ENCODE data around the gene GALNT17.
"Not testable (repeated sequence)": the region's sequence is repeated elsewhere in the genome, so short reads cannot be mapped to it uniquely, and the experiment has no call there.

GALNT17 gene

DNA sequence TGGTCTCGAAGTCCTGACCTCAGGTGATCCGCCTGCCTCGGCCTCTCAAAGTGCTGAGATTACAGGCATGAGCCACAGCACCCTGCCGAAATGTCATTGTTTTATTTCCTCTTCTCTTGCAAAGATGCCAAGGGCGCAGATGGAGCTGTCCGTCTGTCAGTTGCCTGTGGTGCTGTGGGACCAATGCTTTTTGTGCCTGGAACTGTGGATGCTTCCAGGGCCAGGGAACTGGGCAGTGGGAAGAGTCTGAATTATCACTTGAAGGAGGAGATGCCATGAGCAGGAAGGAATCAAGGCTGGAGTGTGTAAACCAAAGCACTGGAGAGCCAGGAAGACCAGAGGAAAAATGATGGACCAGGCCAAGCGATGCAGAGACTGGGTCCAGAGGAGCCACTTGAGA, 459.9 kb downstream of the GALNT17 start:
- Histone ChIP-seq H4K91ac (ENCODE audit: low read length) (no peak overlapping the region), H3K9me3 (ENCODE audit: control insufficient read depth, low read length) (peaks cover 12% of the 10 kb centered on the region), H3K4me1 (ENCODE audit: control insufficient read depth, insufficient read depth, low read depth, low read length) (no peaks in the 10 kb centered on the region), H3K36me3 (ENCODE audit: control insufficient read depth in 1 of 2, insufficient read depth in 2 of 2, low read depth in 1 of 2, low read length in 2 of 2) (no peaks in the 10 kb centered on the region), H3K27me3 (ENCODE audit: control insufficient read depth in 1 of 2, insufficient read depth in 1 of 2, low read length in 2 of 2) (no peaks in the 10 kb centered on the region), H3K9ac (ENCODE audit: low read length) (no peak overlapping the region), H2BK15ac (ENCODE audit: low read depth, poor library complexity, severe bottlenecking) (no peak overlapping the region), H3K14ac (ENCODE audit: low read length in 2 of 2) (no peak overlapping the region), H2BK120ac (ENCODE audit: low read depth, low read length) (no peak overlapping the region), H2AFZ (ENCODE audit: low read depth, low read length) (no peak overlapping the region), H3K23ac (ENCODE audit: low read length in 2 of 2) (no peak overlapping the region), H3K18ac (ENCODE audit: low read depth in 1 of 2, low read length in 2 of 2) (no peak overlapping the region), H4K8ac (ENCODE audit: low read length) (no peak overlapping the region), H3K79me1 (replicated peaks; ENCODE audit: low read length, poor library complexity, severe bottlenecking) (no peaks in the 10 kb centered on the region), H3K4me3 (ENCODE audit: insufficient read depth in 1 of 2, low read depth in 1 of 2, low read length in 2 of 2) (no peak overlapping the region), H3K27ac (ENCODE audit: low read length, poor library complexity, severe bottlenecking) (no peak overlapping the region), H2BK12ac (ENCODE audit: low read length in 2 of 2) (no peak overlapping the region), H3K4me2 (ENCODE audit: low read length, poor library complexity, severe bottlenecking) (no peak overlapping the region), H2BK5ac (ENCODE audit: low read depth, low read length, poor library complexity, severe bottlenecking) (no peak overlapping the region), H2AK5ac (ENCODE audit: low read length, severe bottlenecking) (no peak overlapping the region), H3K4ac (ENCODE audit: low read depth in 1 of 2, low read length in 2 of 2) (no peak overlapping the region)
- WGBS: 85% methylated on average over 7 of the region's 7 CpGs
- DNase-seq: no peak

DNA sequence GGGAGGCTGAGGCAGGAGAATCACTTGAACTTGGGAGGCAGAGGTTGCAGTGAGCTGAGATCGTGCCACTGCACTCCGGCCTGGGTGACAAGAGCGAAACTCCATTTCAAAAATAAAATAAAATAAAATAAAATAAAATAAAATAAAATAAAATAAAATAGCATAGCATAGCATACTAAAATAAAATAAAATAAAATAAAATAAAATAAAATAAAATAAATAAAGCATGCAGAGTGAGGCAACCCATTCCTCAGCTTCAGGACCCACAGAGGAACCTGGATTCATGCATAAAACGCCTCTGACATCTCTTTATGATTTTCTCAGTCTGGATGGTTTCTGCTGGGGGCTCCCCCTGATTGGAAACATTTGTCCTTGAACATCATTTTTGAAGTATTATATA, 460.4 kb downstream of the GALNT17 start:
- H2BK5ac ChIP-seq (ENCODE audit: low read depth, low read length, poor library complexity, severe bottlenecking); H3K18ac ChIP-seq (ENCODE audit: low read depth in 1 of 2, low read length in 2 of 2); H3K36me3 ChIP-seq (ENCODE audit: control insufficient read depth in 1 of 2, insufficient read depth in 2 of 2, low read depth in 1 of 2, low read length in 2 of 2); H3K79me1 ChIP-seq (replicated peaks; ENCODE audit: low read length, poor library complexity, severe bottlenecking); H3K4ac ChIP-seq (ENCODE audit: low read depth in 1 of 2, low read length in 2 of 2); H3K4me1 ChIP-seq (ENCODE audit: control insufficient read depth, insufficient read depth, low read depth, low read length); H4K8ac ChIP-seq (ENCODE audit: low read length); H2AK5ac ChIP-seq (ENCODE audit: low read length, severe bottlenecking); H2BK120ac ChIP-seq (ENCODE audit: low read depth, low read length); DNase-seq; H3K23ac ChIP-seq (ENCODE audit: low read length in 2 of 2); H3K27ac ChIP-seq (ENCODE audit: low read length, poor library complexity, severe bottlenecking); H2BK12ac ChIP-seq (ENCODE audit: low read length in 2 of 2); H2BK15ac ChIP-seq (ENCODE audit: low read depth, poor library complexity, severe bottlenecking); H4K91ac ChIP-seq (ENCODE audit: low read length); H3K4me2 ChIP-seq (ENCODE audit: low read length, poor library complexity, severe bottlenecking); H3K9ac ChIP-seq (ENCODE audit: low read length); H3K27me3 ChIP-seq (ENCODE audit: control insufficient read depth in 1 of 2, insufficient read depth in 1 of 2, low read length in 2 of 2); H3K4me3 ChIP-seq (ENCODE audit: insufficient read depth in 1 of 2, low read depth in 1 of 2, low read length in 2 of 2); H2AFZ ChIP-seq (ENCODE audit: low read depth, low read length); H3K14ac ChIP-seq (ENCODE audit: low read length in 2 of 2): not testable (repeated sequence)
- WGBS: 6% methylated on average over 1 of the region's 4 CpGs
- peaks cover 12% of the 10 kb centered on the region for H3K9me3 ChIP-seq (ENCODE audit: control insufficient read depth, low read length)

DNA sequence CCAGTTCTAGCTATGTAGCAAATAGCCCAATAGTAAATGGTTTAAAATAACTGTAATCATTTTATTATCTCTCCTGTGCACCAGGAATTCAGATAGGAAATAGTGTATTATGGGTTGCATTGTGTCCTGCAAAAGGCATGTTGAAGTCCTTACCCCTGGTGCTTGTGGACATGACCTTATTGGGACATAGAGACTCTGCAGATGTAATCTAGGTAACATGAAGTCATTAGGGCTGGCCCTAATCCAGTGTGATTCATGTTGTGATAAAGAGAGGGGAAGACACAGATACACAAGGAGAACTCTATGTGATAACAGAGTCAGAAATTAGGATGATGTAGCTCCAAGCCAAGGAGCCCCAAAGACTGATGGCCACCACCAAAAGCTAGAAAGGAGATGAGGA, 462.8 kb downstream of the GALNT17 start:
- peaks cover 0 to 8% of the 10 kb centered on the region in 2 experiments for H3K27me3 ChIP-seq (ENCODE audit: control insufficient read depth in 1 of 2, insufficient read depth in 1 of 2, low read length in 2 of 2)
- no peak overlapping the region for H2BK120ac ChIP-seq (ENCODE audit: low read depth, low read length)
- H2BK5ac ChIP-seq (ENCODE audit: low read depth, low read length, poor library complexity, severe bottlenecking): no peak overlapping the region
- H3K9me3 ChIP-seq (ENCODE audit: control insufficient read depth, low read length): no peaks in the 10 kb centered on the region
- no peak overlapping the region for H2AK5ac ChIP-seq (ENCODE audit: low read length, severe bottlenecking)
- H4K91ac ChIP-seq (ENCODE audit: low read length): no peak overlapping the region
- no peak overlapping the region for H2BK12ac ChIP-seq (ENCODE audit: low read length in 2 of 2)
- no peak overlapping the region for H3K18ac ChIP-seq (ENCODE audit: low read depth in 1 of 2, low read length in 2 of 2)
- no peak overlapping the region for H3K4me3 ChIP-seq (ENCODE audit: insufficient read depth in 1 of 2, low read depth in 1 of 2, low read length in 2 of 2)
- H3K79me1 ChIP-seq (replicated peaks; ENCODE audit: low read length, poor library complexity, severe bottlenecking): no peaks in the 10 kb centered on the region
- no peak overlapping the region for H3K4ac ChIP-seq (ENCODE audit: low read depth in 1 of 2, low read length in 2 of 2)
- H3K4me1 ChIP-seq (ENCODE audit: control insufficient read depth, insufficient read depth, low read depth, low read length): no peaks in the 10 kb centered on the region
- no peaks in the 10 kb centered on the region for H3K36me3 ChIP-seq (ENCODE audit: control insufficient read depth in 1 of 2, insufficient read depth in 2 of 2, low read depth in 1 of 2, low read length in 2 of 2)
- no peak overlapping the region for H2BK15ac ChIP-seq (ENCODE audit: low read depth, poor library complexity, severe bottlenecking)
- no peak overlapping the region for H3K23ac ChIP-seq (ENCODE audit: low read length in 2 of 2)
- H2AFZ ChIP-seq (ENCODE audit: low read depth, low read length): no peak overlapping the region
- no peak overlapping the region for H3K27ac ChIP-seq (ENCODE audit: low read length, poor library complexity, severe bottlenecking)
- H3K14ac ChIP-seq (ENCODE audit: low read length in 2 of 2): no peak overlapping the region
- H3K4me2 ChIP-seq (ENCODE audit: low read length, poor library complexity, severe bottlenecking): no peak overlapping the region
- H3K9ac ChIP-seq (ENCODE audit: low read length): no peak overlapping the region
- no peak for DNase-seq
- no peak overlapping the region for H4K8ac ChIP-seq (ENCODE audit: low read length)

DNA sequence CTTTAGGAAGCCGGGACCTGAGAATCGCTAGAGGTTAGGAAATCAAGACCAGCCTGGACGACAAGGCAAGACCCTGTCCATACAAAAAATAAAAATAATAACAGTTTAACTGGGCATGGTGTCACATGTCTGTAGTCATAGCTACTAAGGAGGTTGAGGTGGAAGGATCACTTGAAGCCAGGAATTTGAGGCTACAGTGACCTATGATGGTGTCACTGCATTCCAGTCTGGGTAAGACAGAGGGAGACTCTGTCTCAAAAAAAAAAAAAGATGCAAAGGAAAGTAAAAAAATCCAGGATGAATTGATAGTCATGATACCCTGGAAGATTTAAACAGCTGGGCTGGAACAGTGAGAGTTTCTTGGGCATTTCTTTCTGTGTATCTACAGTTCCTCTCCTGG, 463.2 kb downstream of the GALNT17 start:
- H2BK15ac ChIP-seq (ENCODE audit: low read depth, poor library complexity, severe bottlenecking): no peak overlapping the region
- H3K4me2 ChIP-seq (ENCODE audit: low read length, poor library complexity, severe bottlenecking): no peak overlapping the region
- no peak overlapping the region for H3K9ac ChIP-seq (ENCODE audit: low read length)
- no peak overlapping the region for H3K4me3 ChIP-seq (ENCODE audit: insufficient read depth in 1 of 2, low read depth in 1 of 2, low read length in 2 of 2)
- H4K91ac ChIP-seq (ENCODE audit: low read length): no peak overlapping the region
- peaks cover 0 to 12% of the 10 kb centered on the region in 2 experiments for H3K27me3 ChIP-seq (ENCODE audit: control insufficient read depth in 1 of 2, insufficient read depth in 1 of 2, low read length in 2 of 2)
- no peak overlapping the region for H4K8ac ChIP-seq (ENCODE audit: low read length)
- H3K79me1 ChIP-seq (replicated peaks; ENCODE audit: low read length, poor library complexity, severe bottlenecking): no peaks in the 10 kb centered on the region
- H3K4ac ChIP-seq (ENCODE audit: low read depth in 1 of 2, low read length in 2 of 2): no peak overlapping the region
- no peaks in the 10 kb centered on the region for H3K9me3 ChIP-seq (ENCODE audit: control insufficient read depth, low read length)
- WGBS: 90% methylated on average over 2 of the region's 3 CpGs
- no peaks in the 10 kb centered on the region for H3K36me3 ChIP-seq (ENCODE audit: control insufficient read depth in 1 of 2, insufficient read depth in 2 of 2, low read depth in 1 of 2, low read length in 2 of 2)
- H3K27ac ChIP-seq (ENCODE audit: low read length, poor library complexity, severe bottlenecking): no peak overlapping the region
- H2BK120ac ChIP-seq (ENCODE audit: low read depth, low read length): no peak overlapping the region
- H3K14ac ChIP-seq (ENCODE audit: low read length in 2 of 2): no peak overlapping the region
- no peak overlapping the region for H2AFZ ChIP-seq (ENCODE audit: low read depth, low read length)
- no peak overlapping the region for H2BK12ac ChIP-seq (ENCODE audit: low read length in 2 of 2)
- H3K4me1 ChIP-seq (ENCODE audit: control insufficient read depth, insufficient read depth, low read depth, low read length): no peaks in the 10 kb centered on the region
- H3K18ac ChIP-seq (ENCODE audit: low read depth in 1 of 2, low read length in 2 of 2): no peak overlapping the region
- H2BK5ac ChIP-seq (ENCODE audit: low read depth, low read length, poor library complexity, severe bottlenecking): no peak overlapping the region
- no peak overlapping the region for H2AK5ac ChIP-seq (ENCODE audit: low read length, severe bottlenecking)
- no peak overlapping the region for H3K23ac ChIP-seq (ENCODE audit: low read length in 2 of 2)
- no peak for DNase-seq
